Activated CD4-positive, alpha-beta memory T cell treated with anti-CD3 and anti-CD28 coated beads for 36 hours (primary cell): ENCODE results near the gene SMIM23. TPM values are rescaled to one million over a fixed set of nuclear protein-coding genes. Genes with fewer than 3 reads are reported as not detected.

ENCODE experiments used
- CTCF ChIA-PET: fragments of 350-600 bp; sonication (Branson Sonifier 250); formaldehyde crosslinking; loops from one replicate; lab custom pipeline; 2021; ENCODE audit warnings: antibody characterized with exemption, inconsistent platforms; lab: Charles Lee
- POLR2A ChIA-PET: fragments of 350-600 bp; sonication (Branson Sonifier 250); formaldehyde crosslinking; loops from one replicate; lab custom pipeline; 2021; ENCODE audit warnings: antibody characterized with exemption; lab: Charles Lee
- DNase-seq: peaks from one replicate; pipeline ENCODE4 v3.0.0-alpha.2; 2020
- H3K27ac Mint-ChIP-seq: one replicate; pipeline ENCODE4 v1.8.0; 2021; ENCODE audit warnings: mixed read lengths
- H3K27me3 Mint-ChIP-seq: one replicate; pipeline ENCODE4 v1.8.0; 2021; ENCODE audit warnings: mixed read lengths
- H3K36me3 Mint-ChIP-seq: one replicate; pipeline ENCODE4 v1.8.0; 2021; ENCODE audit warnings: mixed read lengths
- H3K4me1 Mint-ChIP-seq: one replicate; pipeline ENCODE4 v1.8.0; 2021; ENCODE audit warnings: low read depth, mixed read lengths
- H3K4me3 Mint-ChIP-seq: one replicate; pipeline ENCODE4 v1.8.0; 2021; ENCODE audit warnings: mild to moderate bottlenecking, mixed read lengths
- H3K9me3 Mint-ChIP-seq: one replicate; pipeline ENCODE4 v1.8.0; 2021; ENCODE audit warnings: mixed read lengths
- intact Hi-C: fragments of 100-400 bp; cut with micrococcal nuclease; formaldehyde crosslinking; loops from one replicate; pipeline ENCODE4 v1.15.1; 2023
- total RNA-seq, 2 experiments: library from RNA; stranded (reverse); gene quantifications; one replicate each; pipeline ENCODE4 v1.2.3, GENCODE V29; 2021

The SMIM23 gene
- total RNA-seq, 2 experiments from 2014 or later, result not detected

DNA sequence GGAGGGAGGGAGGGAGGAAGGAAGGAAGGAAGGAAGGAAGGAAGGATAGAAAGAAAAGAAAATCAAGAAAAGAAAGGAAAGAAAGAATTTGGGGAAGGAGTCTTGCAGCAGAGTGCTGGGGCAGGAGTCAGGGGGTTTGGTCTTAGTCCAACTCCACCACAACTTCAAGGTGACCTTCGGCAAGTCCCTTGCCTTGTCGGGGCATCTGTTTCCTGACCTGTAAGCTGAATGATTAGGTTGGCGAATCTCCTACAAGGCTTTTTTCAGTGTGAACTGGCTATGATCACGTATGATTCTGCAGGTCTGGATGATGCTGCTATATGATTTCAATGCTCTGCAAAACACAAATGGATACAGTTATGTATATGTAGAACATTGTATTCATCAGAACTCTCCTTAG is 20.1 kb downstream of the SMIM23 start:
- no peaks in the 10 kb centered on the region for H3K36me3 Mint-ChIP-seq
- POLR2A ChIA-PET, result no interaction called here
- no peak overlapping the region for H3K4me3 Mint-ChIP-seq
- H3K9me3 Mint-ChIP-seq, result peaks cover 3% of the 10 kb centered on the region
- intact Hi-C loops, result no loop called here
- peaks cover 4% of the 10 kb centered on the region for H3K4me1 Mint-ChIP-seq
- no peak for DNase-seq
- no peak overlapping the region for H3K27ac Mint-ChIP-seq
- peaks cover 21% of the 10 kb centered on the region for H3K27me3 Mint-ChIP-seq
- CTCF ChIA-PET, result no interaction called here

DNA sequence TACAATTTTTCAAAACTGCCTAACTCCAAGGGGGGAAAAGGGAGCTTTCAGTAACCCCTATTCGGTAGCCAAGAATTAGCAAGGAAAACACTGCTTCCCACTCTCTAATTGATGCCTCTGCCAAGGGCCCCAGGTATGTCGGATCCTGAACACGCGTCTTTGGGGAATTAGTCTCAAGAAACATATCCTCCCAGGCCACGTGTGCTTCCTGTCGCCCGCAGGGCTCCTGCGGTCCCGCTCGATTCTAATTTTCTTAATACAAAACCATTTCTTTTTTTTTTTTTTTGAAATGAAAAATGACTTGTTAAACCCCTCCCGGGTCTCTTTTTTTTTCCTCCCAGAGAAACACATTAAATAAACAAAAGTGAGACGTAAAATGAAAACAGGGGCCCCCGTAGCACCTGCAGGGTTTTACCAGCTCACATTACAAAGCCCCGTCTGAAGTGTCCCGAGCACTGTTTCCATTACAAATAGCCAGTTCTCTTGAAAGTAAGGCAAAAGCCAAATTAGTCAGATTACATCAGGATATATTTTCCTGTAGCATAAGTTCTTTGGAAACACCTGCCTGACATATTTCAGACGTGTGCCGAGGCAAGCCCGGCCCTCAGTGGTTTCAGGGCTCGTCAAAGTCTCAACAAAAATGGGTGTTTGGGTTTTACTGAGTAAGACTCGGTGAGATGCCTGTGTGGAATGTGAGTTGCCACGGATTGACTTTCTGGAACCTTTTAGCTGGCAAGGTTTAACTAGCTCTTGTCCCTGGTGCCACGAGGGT is 21.5 kb downstream of the SMIM23 start:
- Mint-ChIP-seq H3K9me3 (peaks cover 7% of the 10 kb centered on the region), H3K27me3 (peaks cover 21% of the 10 kb centered on the region), H3K4me3 (no peak overlapping the region), H3K4me1 (peaks cover 4% of the 10 kb centered on the region), H3K27ac (no peak overlapping the region), H3K36me3 (no peaks in the 10 kb centered on the region)
- CTCF ChIA-PET, result interaction anchor here (0.7 to 1.1 kb wide), 2 partner anchors 16 to 41 kb away, joined by 4 read pairs; no protein-coding TSS in a partner anchor
- DNase-seq, result no peak
- POLR2A ChIA-PET, result no interaction called here
- intact Hi-C loops, result no loop called here

DNA sequence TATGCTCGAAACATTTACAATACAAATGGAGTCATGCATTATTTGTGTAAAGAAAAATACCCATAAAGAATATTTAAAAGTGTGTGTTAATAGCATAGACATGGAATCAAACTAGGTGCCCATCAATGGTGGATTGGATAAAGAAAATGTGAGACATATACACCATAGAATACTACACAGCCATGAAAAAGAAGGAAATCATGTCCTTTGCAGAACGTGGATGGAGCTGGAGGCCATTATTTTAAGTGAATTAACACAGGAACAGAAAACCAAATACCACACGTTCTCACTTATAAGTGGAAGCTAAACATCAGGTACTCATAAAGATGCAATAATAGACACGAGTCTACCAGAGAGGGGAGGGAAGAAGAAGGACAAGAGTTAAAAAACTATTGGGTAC is 22.8 kb downstream of the SMIM23 start:
- intact Hi-C loops, result no loop called here
- Mint-ChIP-seq H3K36me3 (peaks cover 2% of the 10 kb centered on the region), H3K4me1 (peaks cover 4% of the 10 kb centered on the region), H3K27me3 (peaks cover 21% of the 10 kb centered on the region), H3K27ac (no peak overlapping the region), H3K4me3 (no peak overlapping the region), H3K9me3 (peaks cover 10% of the 10 kb centered on the region)
- POLR2A ChIA-PET, result no interaction called here
- CTCF ChIA-PET, result no interaction called here
- no peak for DNase-seq

DNA sequence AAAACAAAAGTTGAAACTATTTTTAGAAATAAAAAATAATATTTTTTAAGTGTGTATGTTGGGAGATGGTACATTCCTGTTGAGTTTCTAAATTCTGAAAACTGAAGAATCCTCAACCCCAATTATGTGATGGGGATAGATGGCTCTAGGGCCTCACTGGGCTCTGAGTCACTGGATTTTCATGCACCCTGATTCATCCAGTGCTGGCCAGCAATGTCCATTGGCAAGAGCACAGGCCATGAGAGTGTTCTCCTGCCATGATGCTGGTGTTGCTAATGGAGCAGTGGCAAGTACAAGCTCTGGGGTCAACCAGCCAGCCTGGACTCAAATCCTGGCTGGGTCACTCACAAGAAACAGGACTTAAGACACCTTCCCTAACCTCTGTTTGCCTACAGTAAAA is 23.3 kb downstream of the SMIM23 start:
- Mint-ChIP-seq H3K27ac (no peak overlapping the region), H3K4me3 (no peak overlapping the region), H3K9me3 (peaks cover 10% of the 10 kb centered on the region), H3K4me1 (peaks cover 4% of the 10 kb centered on the region), H3K27me3 (peaks cover 21% of the 10 kb centered on the region), H3K36me3 (peaks cover 2% of the 10 kb centered on the region)
- intact Hi-C loops, result no loop called here
- POLR2A ChIA-PET, result no interaction called here
- DNase-seq, result no peak
- CTCF ChIA-PET, result no interaction called here

DNA sequence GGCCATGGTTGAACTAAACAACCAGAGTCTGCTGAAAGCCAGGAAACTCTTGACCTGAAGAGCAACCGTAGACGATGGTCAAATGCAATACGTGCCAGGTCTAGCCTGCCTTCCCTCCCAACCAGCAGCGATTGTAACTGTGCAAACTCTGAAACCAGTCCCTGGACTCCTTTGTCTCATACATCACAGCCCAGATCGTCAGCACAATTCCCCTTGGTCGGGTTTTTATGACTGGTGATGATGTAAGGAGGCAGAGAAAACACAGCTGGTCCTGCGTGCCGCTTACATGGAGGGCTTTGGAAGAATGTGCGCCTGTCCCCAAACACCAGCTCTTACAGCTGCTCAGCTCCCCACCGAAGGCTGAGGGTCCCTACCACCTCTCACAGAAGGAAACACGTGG is 24.6 kb downstream of the SMIM23 start:
- intact Hi-C loops, result no loop called here
- no peak overlapping the region for H3K27ac Mint-ChIP-seq

DNA sequence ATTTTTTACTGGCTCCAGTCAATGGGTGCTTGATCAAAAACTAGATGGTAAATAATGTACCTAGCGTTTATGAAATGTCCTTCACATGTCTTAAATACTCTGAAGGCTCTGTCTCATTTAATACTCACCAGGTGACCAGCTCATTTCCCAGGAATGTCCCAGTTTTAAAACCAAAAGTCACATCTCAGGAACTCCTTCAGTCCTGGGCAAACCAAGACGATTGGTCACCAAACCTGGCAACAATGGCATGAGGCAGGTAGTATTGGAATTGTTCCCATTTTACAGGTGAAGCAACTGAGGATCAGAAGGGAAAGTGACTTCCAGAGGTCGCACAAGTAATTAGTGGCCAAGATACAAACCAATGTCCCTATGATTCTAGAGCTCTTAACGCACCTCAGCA is 27.7 kb downstream of the SMIM23 start:
- Mint-ChIP-seq H3K4me1 (no peaks in the 10 kb centered on the region), H3K27me3 (peaks cover 4% of the 10 kb centered on the region), H3K9me3 (peaks cover 10% of the 10 kb centered on the region), H3K4me3 (no peak overlapping the region), H3K27ac (no peak overlapping the region), H3K36me3 (peaks cover 2% of the 10 kb centered on the region)
- POLR2A ChIA-PET, result no interaction called here
- CTCF ChIA-PET, result no interaction called here
- no peak for DNase-seq
- intact Hi-C loops, result no loop called here

More for the DNA sequence above, 24.6 kb downstream of the SMIM23 start:
- DNase-seq, result no peak
- ChIA-PET POLR2A (no interaction called here), CTCF (no interaction called here)
- Mint-ChIP-seq H3K4me1 (peaks cover 4% of the 10 kb centered on the region), H3K9me3 (peaks cover 10% of the 10 kb centered on the region), H3K27me3 (peaks cover 19% of the 10 kb centered on the region), H3K36me3 (peaks cover 2% of the 10 kb centered on the region), H3K4me3 (no peak overlapping the region)

DNA sequence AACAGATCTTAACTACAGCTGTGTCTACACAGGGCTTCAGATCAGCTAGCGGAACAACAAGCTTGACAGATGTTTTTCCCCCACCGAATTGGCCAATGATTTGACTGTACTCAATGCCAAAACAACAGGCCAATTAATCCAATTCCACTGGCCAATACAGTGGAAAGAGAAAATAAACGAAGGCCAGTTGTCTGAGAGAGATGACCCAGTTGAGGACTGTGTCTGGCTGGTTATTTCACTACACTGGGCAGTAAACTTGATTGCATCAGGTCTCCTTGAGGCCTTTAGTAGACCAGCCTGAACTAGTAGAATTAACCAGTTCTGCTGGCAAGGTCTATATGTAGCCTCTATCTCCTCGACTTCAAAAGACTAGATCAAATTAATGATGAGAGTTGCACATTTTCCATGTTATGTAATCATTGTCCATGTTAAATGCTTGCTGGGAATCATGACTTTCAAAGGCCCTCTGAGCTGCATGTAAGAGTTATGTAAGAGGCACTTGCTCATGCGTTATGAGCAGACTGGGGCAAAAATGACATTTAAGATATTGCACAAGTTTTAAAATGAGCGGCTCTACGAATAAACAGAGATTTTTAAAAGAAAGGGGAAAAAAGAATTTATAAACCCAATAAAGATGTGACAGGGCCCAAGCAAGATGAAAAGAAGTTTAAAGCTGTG is 28.3 kb downstream of the SMIM23 start:
- Mint-ChIP-seq H3K9me3 (peaks cover 10% of the 10 kb centered on the region), H3K4me3 (no peak overlapping the region), H3K27ac (no peak overlapping the region), H3K36me3 (peaks cover 2% of the 10 kb centered on the region), H3K27me3 (peaks cover 2% of the 10 kb centered on the region), H3K4me1 (no peaks in the 10 kb centered on the region)
- ChIA-PET CTCF (no interaction called here), POLR2A (no interaction called here)
- no peak for DNase-seq
- intact Hi-C loops, result no loop called here

DNA sequence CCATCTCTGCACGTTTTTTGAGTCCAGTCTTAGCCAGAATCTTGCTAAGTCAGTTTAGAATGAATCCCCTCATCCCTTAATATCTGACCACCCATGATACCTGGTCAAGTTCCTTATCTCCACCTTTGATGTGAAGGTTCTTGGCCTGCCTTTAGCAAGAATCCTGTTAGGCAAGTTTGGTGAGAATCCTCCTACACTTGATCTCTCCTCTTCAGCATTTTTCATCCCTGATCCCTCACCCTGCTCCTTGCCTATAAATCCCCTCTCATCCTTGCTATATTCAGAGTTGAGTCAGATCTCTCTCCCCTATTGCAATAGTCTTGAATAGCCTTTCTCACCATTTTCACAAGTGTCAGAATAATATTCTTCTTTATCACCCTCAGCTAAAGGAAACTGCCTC is 31.0 kb downstream of the SMIM23 start:
- intact Hi-C loops, result no loop called here

DNA sequence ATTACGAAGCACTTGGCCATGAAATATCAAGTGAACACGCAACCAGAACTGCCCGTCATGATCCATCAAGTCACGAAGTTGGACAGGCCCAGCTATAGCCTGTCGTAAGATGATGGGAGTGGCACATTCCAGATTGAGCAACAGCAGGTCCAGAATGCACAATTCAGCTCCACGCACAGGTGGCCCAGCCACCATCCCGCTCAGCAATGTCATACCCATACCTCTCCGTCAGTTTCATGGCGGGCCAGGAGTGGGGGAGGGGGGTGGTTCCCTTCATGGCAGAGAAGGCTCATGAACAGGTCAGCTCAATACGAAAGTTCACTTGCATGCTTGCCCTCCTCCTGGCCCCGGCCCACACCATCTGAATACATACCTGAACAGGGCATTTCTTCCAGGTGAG is 34.9 kb downstream of the SMIM23 start:
- Mint-ChIP-seq H3K36me3 (no peaks in the 10 kb centered on the region), H3K4me1 (no peaks in the 10 kb centered on the region), H3K9me3 (no peaks in the 10 kb centered on the region), H3K27me3 (peaks cover 4% of the 10 kb centered on the region), H3K27ac (no peak overlapping the region), H3K4me3 (no peak overlapping the region)
- no peak for DNase-seq
- CTCF ChIA-PET, result no interaction called here
- POLR2A ChIA-PET, result no interaction called here
- intact Hi-C loops, result no loop called here

More for the DNA sequence above, 31.0 kb downstream of the SMIM23 start:
- ChIA-PET POLR2A (no interaction called here), CTCF (no interaction called here)
- no peak overlapping the region for H3K27ac Mint-ChIP-seq
- H3K9me3 Mint-ChIP-seq, result peaks cover 3% of the 10 kb centered on the region
- no peaks in the 10 kb centered on the region for H3K4me1 Mint-ChIP-seq
- H3K27me3 Mint-ChIP-seq, result peaks cover 4% of the 10 kb centered on the region
- DNase-seq, result no peak
- H3K4me3 Mint-ChIP-seq, result no peak overlapping the region
- peaks cover 2% of the 10 kb centered on the region for H3K36me3 Mint-ChIP-seq

DNA sequence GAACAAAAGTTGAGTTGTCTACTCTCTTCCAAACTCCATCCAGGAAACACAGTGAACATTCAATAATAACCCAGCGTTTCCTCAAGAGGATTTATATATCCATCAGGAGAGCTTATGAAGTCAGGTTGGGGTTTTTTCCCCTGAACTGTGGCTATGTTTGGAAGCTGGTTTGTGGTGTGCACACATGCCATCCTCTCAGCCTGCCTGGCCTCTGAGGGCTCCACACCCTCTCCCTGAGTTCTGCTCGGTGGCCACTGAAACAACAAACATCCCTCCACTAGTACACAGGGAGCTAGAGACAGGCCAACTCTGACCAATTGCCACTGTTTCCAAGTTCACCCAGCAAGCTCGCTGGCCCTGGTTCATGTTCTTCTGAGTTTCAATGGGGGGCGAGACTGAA is 35.7 kb downstream of the SMIM23 start:
- no peak for DNase-seq
- CTCF ChIA-PET, result no interaction called here
- intact Hi-C loops, result no loop called here
- H3K27ac Mint-ChIP-seq, result no peak overlapping the region
- no peak overlapping the region for H3K4me3 Mint-ChIP-seq
- H3K9me3 Mint-ChIP-seq, result no peaks in the 10 kb centered on the region
- no peaks in the 10 kb centered on the region for H3K4me1 Mint-ChIP-seq
- H3K36me3 Mint-ChIP-seq, result no peaks in the 10 kb centered on the region
- H3K27me3 Mint-ChIP-seq, result peaks cover 4% of the 10 kb centered on the region
- POLR2A ChIA-PET, result no interaction called here

DNA sequence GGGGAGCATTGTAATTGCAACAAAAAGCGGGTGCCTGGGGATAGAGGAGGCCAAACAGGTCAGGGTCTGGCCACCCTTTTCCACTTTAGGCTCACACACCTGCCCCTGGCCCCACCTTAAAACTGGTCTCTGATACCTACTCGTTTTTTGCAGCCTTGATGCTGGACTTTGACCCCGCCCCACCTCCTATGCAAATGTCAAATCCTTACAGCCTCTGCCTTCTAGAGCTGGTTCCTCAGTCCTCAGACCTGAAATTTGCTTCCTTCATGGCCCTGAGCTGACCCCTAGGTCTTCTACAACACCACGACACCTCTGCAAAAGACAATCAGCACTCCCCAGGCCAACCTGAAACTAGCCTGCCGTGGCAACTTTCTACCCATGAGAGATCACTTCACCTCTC is 37.7 kb downstream of the SMIM23 start:
- Mint-ChIP-seq H3K4me1 (no peaks in the 10 kb centered on the region), H3K36me3 (no peaks in the 10 kb centered on the region), H3K4me3 (no peak overlapping the region), H3K27me3 (peaks cover 2% of the 10 kb centered on the region), H3K27ac (no peak overlapping the region), H3K9me3 (no peaks in the 10 kb centered on the region)
- no peak for DNase-seq
- intact Hi-C loops, result no loop called here
- ChIA-PET CTCF (interaction anchor here (0.9 to 1.0 kb wide), 3 partner anchors 16 to 218 kb away, joined by 3 to 4 read pairs (median 3); no protein-coding TSS in a partner anchor), POLR2A (no interaction called here)

DNA sequence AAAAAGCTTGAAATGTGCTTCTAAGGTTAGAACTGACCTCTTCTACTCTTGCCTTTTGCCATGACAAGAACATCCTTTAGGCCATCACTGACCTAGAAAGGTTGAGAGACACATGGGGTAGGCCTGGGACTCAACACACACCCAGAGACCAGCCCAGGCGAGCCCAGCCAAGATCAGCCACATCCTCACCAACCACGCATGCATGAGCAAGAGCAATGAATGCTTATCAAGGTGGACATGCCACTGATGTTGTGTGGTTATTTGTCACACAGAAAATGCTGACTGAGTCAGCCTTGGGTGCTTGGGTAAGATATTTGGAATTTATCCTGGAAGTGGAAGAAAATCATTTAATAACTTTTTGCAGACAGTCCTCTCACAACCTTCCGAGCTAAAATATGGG is 39.4 kb downstream of the SMIM23 start:
- Mint-ChIP-seq H3K4me1 (no peaks in the 10 kb centered on the region), H3K4me3 (no peak overlapping the region), H3K27ac (no peak overlapping the region), H3K27me3 (no peaks in the 10 kb centered on the region), H3K9me3 (peaks cover 2% of the 10 kb centered on the region), H3K36me3 (no peaks in the 10 kb centered on the region)
- ChIA-PET CTCF (no interaction called here), POLR2A (no interaction called here)
- DNase-seq, result no peak
- intact Hi-C loops, result no loop called here

DNA sequence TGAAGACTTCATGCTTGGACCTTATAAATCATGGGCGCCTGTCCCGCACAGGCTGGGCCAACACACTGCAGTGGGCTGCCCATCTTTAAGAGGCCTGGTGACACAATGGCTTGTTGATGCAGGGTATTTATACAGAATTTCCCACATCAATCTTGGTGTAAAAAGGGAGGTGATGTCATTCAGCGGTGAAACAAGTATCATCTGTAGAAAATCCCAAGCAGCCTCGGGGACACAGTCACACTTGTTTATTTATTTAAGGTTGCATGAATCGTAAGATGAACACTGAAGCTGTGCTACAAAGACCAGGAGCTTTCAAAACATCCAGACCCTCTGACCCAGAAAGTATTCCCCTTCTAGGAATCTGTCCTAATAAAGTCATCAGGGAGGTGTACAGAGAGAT is 40.5 kb downstream of the SMIM23 start:
- intact Hi-C loops, result no loop called here
- no peak for DNase-seq
- no peaks in the 10 kb centered on the region for H3K4me1 Mint-ChIP-seq
- no peak overlapping the region for H3K4me3 Mint-ChIP-seq
- H3K9me3 Mint-ChIP-seq, result peaks cover 5% of the 10 kb centered on the region
- no peaks in the 10 kb centered on the region for H3K27me3 Mint-ChIP-seq
- no peak overlapping the region for H3K27ac Mint-ChIP-seq
- POLR2A ChIA-PET, result no interaction called here
- CTCF ChIA-PET, result no interaction called here
- no peaks in the 10 kb centered on the region for H3K36me3 Mint-ChIP-seq
